Breast epithelium (tissue), 3 donors: ENCODE results near the gene SAP30BP.

Experiments used
- CTCF ChIP-seq, 3 donors: fragments of 450-650 bp; IDR thresholded peaks; one replicate each; pipeline ENCODE4 v1.5.1; 2016 to 2017; ENCODE audit warnings: antibody characterized with exemption in 3 of 3, mild to moderate bottlenecking in 3 of 3, moderate library complexity in 3 of 3
- POLR2A ChIP-seq: fragments of 450-650 bp; IDR thresholded peaks from one replicate; pipeline ENCODE4 v1.6.1; 2016; ENCODE audit warnings: antibody characterized with exemption, mild to moderate bottlenecking, moderate library complexity

- no peak for TF ChIP-seq CTCF (IDR thresholded peaks at IDR 0.05)
- no peak for TF ChIP-seq POLR2A
Observed at GRCh38 chr17:75739801-75740200, 72.7 kb downstream of the SAP30BP start.
